IMR-90 (cell line): ENCODE measurements around the gene CAMK2D. TPM values are rescaled to one million over a fixed set of nuclear protein-coding genes. Genes with fewer than 3 reads are reported as not detected.

Source experiments
- ATAC-seq: fragments of 200-7000 bp; cut with Tn5 transposase; 2 replicates; pipeline ENCODE4 v1.9.1; 2020; ENCODE audit warnings: low read depth, mild to moderate bottlenecking, moderate library complexity
- BruUV-seq: library from RNA; stranded (reverse); fragments of 400-500 nt; replicated peaks from 2 replicates; lab custom pipeline; 2021; lab: Mats Ljungman, UMichigan
- CTCF ChIA-PET: fragments of 300-600 bp; formaldehyde crosslinking; extraction: SDS; loops from one replicate; lab custom pipeline; 2021; ENCODE audit warnings: antibody characterized with exemption; lab: Yijun Ruan, JAX
- POLR2A ChIA-PET: fragments of 300-600 bp; sonication (Branson Sonifier 250); formaldehyde crosslinking; loops from one replicate; lab custom pipeline; 2022; ENCODE audit warnings: antibody characterized with exemption; ENCODE audit not compliant: unreplicated experiment; lab: Charles Lee
- DNase-seq: peaks from one replicate; pipeline ENCODE4 v3.0.0; 2013
- H2AFZ ChIP-seq: replicated peaks from 2 replicates; pipeline ENCODE3; 2013; ENCODE audit warnings: low read length, mild to moderate bottlenecking; ENCODE audit not compliant: poor library complexity
- H2AK5ac ChIP-seq: 2 replicates; pipeline ENCODE4 v1.6.1; 2013; ENCODE audit warnings: low read depth, low read length, inconsistent platforms
- H2AK9ac ChIP-seq: replicated peaks from 2 replicates; pipeline ENCODE3; 2013; ENCODE audit warnings: mild to moderate bottlenecking, low read depth, low read length, moderate library complexity; ENCODE audit not compliant: poor library complexity
- H2BK120ac ChIP-seq: 2 replicates; pipeline ENCODE4 v1.6.1; 2013; ENCODE audit warnings: low read depth, low read length, inconsistent platforms
- H2BK15ac ChIP-seq: 3 replicates; pipeline ENCODE4 v1.6.1; 2013; ENCODE audit warnings: low read depth, low read length, inconsistent platforms
- H2BK20ac ChIP-seq: 2 replicates; pipeline ENCODE4 v1.6.1; 2013; ENCODE audit warnings: low read depth, mild to moderate bottlenecking, inconsistent platforms, low read length, moderate library complexity
- H2BK5ac ChIP-seq: 2 replicates; pipeline ENCODE4 v1.6.1; 2013; ENCODE audit warnings: mild to moderate bottlenecking, low read depth, low read length, inconsistent platforms; ENCODE audit not compliant: poor library complexity, severe bottlenecking
- H3K14ac ChIP-seq: replicated peaks from 2 replicates; pipeline ENCODE4 v1.6.1; 2013; ENCODE audit warnings: low read depth, low read length, inconsistent platforms
- H3K18ac ChIP-seq: 2 replicates; pipeline ENCODE4 v1.6.1; 2013; ENCODE audit warnings: low read depth, low read length, control low read depth
- H3K23ac ChIP-seq: 2 replicates; pipeline ENCODE4 v1.6.1; 2013; ENCODE audit warnings: low read depth, low read length, inconsistent platforms
- H3K27ac ChIP-seq: 2 replicates; pipeline ENCODE4 v1.5.1; 2013; ENCODE audit warnings: mild to moderate bottlenecking, control low read depth, low read length; ENCODE audit not compliant: insufficient read depth
- H3K27me3 ChIP-seq: 2 replicates; pipeline ENCODE4 v1.6.1; 2013; ENCODE audit warnings: low read length; ENCODE audit not compliant: control insufficient read depth, insufficient read depth
- H3K36me3 ChIP-seq: 2 replicates; pipeline ENCODE4 v1.6.1; 2013; ENCODE audit warnings: low read length, mixed read lengths; ENCODE audit not compliant: control insufficient read depth, insufficient read depth
- H3K4ac ChIP-seq: 2 replicates; pipeline ENCODE4 v1.6.1; 2013; ENCODE audit warnings: low read depth, low read length, inconsistent platforms
- H3K4me1 ChIP-seq: 2 replicates; pipeline ENCODE4 v1.6.1; 2013; ENCODE audit warnings: low read length, mixed read lengths; ENCODE audit not compliant: control insufficient read depth, insufficient read depth
- H3K4me2 ChIP-seq: 2 replicates; pipeline ENCODE4 v1.6.1; 2013; ENCODE audit warnings: low read depth, mild to moderate bottlenecking, control low read depth, low read length, moderate library complexity
- H3K4me3 ChIP-seq: 2 replicates; pipeline ENCODE4 v1.5.1; 2013; ENCODE audit warnings: low read depth, mild to moderate bottlenecking, control low read depth, low read length, moderate library complexity; ENCODE audit not compliant: insufficient read depth
- H3K56ac ChIP-seq: 2 replicates; pipeline ENCODE4 v1.6.1; 2013; ENCODE audit warnings: low read length, inconsistent platforms; ENCODE audit not compliant: insufficient read depth; ENCODE audit errors: extremely low read depth
- H3K79me1 ChIP-seq, 2 experiments: 2 replicates each; pipeline ENCODE4 v1.6.1; 2013; ENCODE audit warnings: low read length in 2 of 2, inconsistent platforms in 1 of 2, low read depth in 1 of 2
- H3K9ac ChIP-seq: 2 replicates; pipeline ENCODE4 v1.6.1; 2013; ENCODE audit warnings: low read depth, low read length, control low read depth
- H3K9me1 ChIP-seq: 2 replicates; pipeline ENCODE4 v1.6.1; 2013; ENCODE audit warnings: low read length, inconsistent platforms; ENCODE audit not compliant: insufficient read depth
- H3K9me3 ChIP-seq: 2 replicates; pipeline ENCODE4 v1.6.1; 2013; ENCODE audit warnings: low read length; ENCODE audit not compliant: control insufficient read depth, insufficient read depth
- H4K20me1 ChIP-seq: 2 replicates; pipeline ENCODE4 v1.6.1; 2013; ENCODE audit warnings: low read length, inconsistent platforms; ENCODE audit not compliant: insufficient read depth
- H4K5ac ChIP-seq: 2 replicates; pipeline ENCODE4 v1.6.1; 2013; ENCODE audit warnings: mild to moderate bottlenecking, low read depth, low read length, control low read depth
- H4K8ac ChIP-seq, 2 experiments: 2 replicates each; pipeline ENCODE4 v1.6.1; 2013; ENCODE audit warnings: low read depth in 2 of 2, low read length in 2 of 2, control low read depth in 1 of 2, inconsistent platforms in 1 of 2
- H4K91ac ChIP-seq: 2 replicates; pipeline ENCODE4 v1.6.1; 2013; ENCODE audit warnings: low read depth, low read length, inconsistent platforms; ENCODE audit not compliant: insufficient read depth
- BHLHE40 ChIP-seq: fragments of 150-350 bp; IDR thresholded peaks from 2 replicates; pipeline ENCODE4 v1.6.1; 2016; ENCODE audit warnings: mild to moderate bottlenecking, low read depth, low read length
- CEBPB ChIP-seq: IDR thresholded peaks from 2 replicates; pipeline ENCODE4 v1.6.1; 2012; ENCODE audit warnings: low read depth, low read length, improper control_type of control experiment
- CHD1 ChIP-seq: IDR thresholded peaks from 2 replicates; pipeline ENCODE4 v1.6.1; 2012; ENCODE audit warnings: low read depth, low read length, improper control_type of control experiment
- FOS ChIP-seq: fragments of 150-350 bp; IDR thresholded peaks from 2 replicates; pipeline ENCODE4 v1.6.1; 2016; ENCODE audit warnings: low read depth, low read length
- MAFK ChIP-seq: IDR thresholded peaks from 2 replicates; pipeline ENCODE4 v1.6.1; 2012; ENCODE audit warnings: low read depth, low read length, improper control_type of control experiment
- MAZ ChIP-seq: IDR thresholded peaks from 2 replicates; pipeline ENCODE4 v1.6.1; 2012; ENCODE audit warnings: low read depth, mild to moderate bottlenecking, low read length, improper control_type of control experiment, moderate library complexity, borderline replicate concordance
- MXI1 ChIP-seq: IDR thresholded peaks from 2 replicates; pipeline ENCODE4 v1.6.1; 2012; ENCODE audit warnings: low read depth, mild to moderate bottlenecking, low read length, moderate library complexity, borderline replicate concordance
- NFE2L2 ChIP-seq: fragments of 150-350 bp; IDR thresholded peaks from 2 replicates; pipeline ENCODE4 v1.6.1; 2016; ENCODE audit warnings: low read depth, mild to moderate bottlenecking, low read length
- RAD21 ChIP-seq: IDR thresholded peaks from 2 replicates; pipeline ENCODE4 v1.6.1; 2012; ENCODE audit warnings: low read length, improper control_type of control experiment
- SMC3 ChIP-seq: fragments of 150-350 bp; IDR thresholded peaks from 2 replicates; pipeline ENCODE4 v1.6.1; 2016; ENCODE audit warnings: low read depth, mild to moderate bottlenecking, antibody characterized with exemption, low read length, moderate library complexity
- WGBS, 2 experiments: methylation state at CpG; one replicate each; pipeline versions ENCODE4 v1.1.5 to v1.1.7; 2013; ENCODE audit warnings: missing lambda C conversion rate in 2 of 2; ENCODE audit not compliant: insufficient read length in 1 of 2; ENCODE audit errors: extremely low coverage in 2 of 2; 5-methylcytosine and 5-hydroxymethylcytosine counted together
- dilution Hi-C: fragments of 300-500 bp; cut with HindIII; formaldehyde crosslinking; loops from one replicate; pipeline ENCODE4 v1.14.3; 2018; ENCODE audit warnings: low sequenced_read_pairs; ENCODE audit not compliant: unreplicated experiment
- in situ Hi-C: fragments of 300-500 bp; cut with MboI; formaldehyde crosslinking; loops from 3 replicates; pipeline ENCODE4 v1.14.3; 2019; ENCODE audit warnings: low sequenced_read_pairs, inconsistent platforms, mixed read lengths
- intact Hi-C: fragments of 100-400 bp; cut with micrococcal nuclease; formaldehyde crosslinking; loops from 2 replicates; pipeline ENCODE4 v1.10.0; 2022
- polyA plus RNA-seq, 3 experiments: library from polyadenylated mRNA; depleted of rRNA; stranded (reverse); fragments of >200 nt; gene quantifications; 2 replicates each; pipeline ENCODE4 v1.2.3, GENCODE V29; 2012; ENCODE audit warnings: low replicate concordance in 1 of 3
- total RNA-seq: library from RNA; depleted of rRNA; stranded (reverse); fragments of >200 nt; gene quantifications from 2 replicates; pipeline ENCODE4 v1.2.3, GENCODE V29; 2012
- TF ChIP-seq, protein P1 (sequence below): fragments of 150-350 bp; IDR thresholded peaks from 2 replicates; pipeline ENCODE4 v1.6.1; 2017; ENCODE audit warnings: mild to moderate bottlenecking, antibody characterized with exemption, low read length, low read depth
- TF ChIP-seq, protein P2 (sequence below): fragments of 150-350 bp; IDR thresholded peaks from 2 replicates; pipeline ENCODE4 v1.6.1; 2016; ENCODE audit warnings: low read depth, mild to moderate bottlenecking, low read length, moderate library complexity, borderline replicate concordance

The CAMK2D gene
- total and polyA plus RNA-seq, 2 of the 4 experiments (the other 2 are of a cell fraction) = 44.6 to 156 TPM

DNA sequence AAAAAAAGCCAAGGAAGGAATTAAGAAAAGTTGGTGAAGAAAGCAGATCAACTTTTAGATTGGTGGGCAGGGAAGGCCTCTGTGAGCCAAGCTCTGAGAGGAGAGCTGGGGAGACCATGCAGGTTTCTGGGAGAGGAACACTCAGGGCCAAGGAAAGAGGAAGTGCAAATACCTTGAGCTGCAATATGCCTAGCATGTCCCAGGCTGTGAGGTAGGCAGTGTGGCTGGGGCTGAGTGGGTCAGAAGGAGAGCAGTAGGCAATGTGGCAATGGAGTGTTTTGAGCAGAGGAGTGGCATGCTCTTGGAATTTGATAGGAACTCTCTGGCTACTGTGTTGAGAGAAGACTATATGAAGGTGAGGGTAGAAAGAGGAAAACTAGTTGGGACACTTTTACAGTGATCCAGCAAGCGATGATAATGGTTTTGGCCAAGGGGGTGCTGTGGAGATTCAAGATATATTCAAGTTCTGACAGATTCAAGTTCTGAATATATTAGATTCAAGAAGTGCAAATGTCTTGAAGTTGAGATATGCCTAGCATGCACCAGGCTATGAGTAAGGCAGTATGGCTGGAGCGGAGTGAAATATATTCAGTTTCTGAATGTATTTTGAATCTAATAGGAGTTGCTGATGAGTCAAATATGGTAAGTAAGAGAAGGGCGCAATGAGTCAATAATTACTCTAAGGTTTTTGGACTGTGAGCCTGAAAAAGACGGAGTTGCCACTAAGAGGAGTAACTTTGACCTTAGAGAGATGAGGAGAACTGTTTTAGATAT lies 172.5 kb downstream of the CAMK2D start:
- peaks cover 14% of the 10 kb centered on the region for H3K4me1 ChIP-seq
- in situ Hi-C loops = no loop called here
- dilution Hi-C loops = no loop called here
- DNase-seq (peak; percentile 24), ATAC-seq (no peak)
- no peak overlapping the region for H3K4me3 ChIP-seq
- H3K36me3 ChIP-seq = no peaks in the 10 kb centered on the region
- H3K4me2 ChIP-seq = no peak overlapping the region
- H4K91ac ChIP-seq = no peak overlapping the region
- H3K9me3 ChIP-seq = no peaks in the 10 kb centered on the region
- H3K27ac ChIP-seq = no peak overlapping the region
- no TSS peak for BruUV-seq
- H2AK5ac ChIP-seq = no peak overlapping the region
- H4K20me1 ChIP-seq = peaks cover 8% of the 10 kb centered on the region; the same call in 1 of the 2 replicates
- H3K79me1 ChIP-seq = peaks cover 24 to 36% of the 10 kb centered on the region in 2 experiments; a peak in 3 of 4 replicates
- H2BK15ac ChIP-seq = no peak overlapping the region
- H4K8ac ChIP-seq = no peak overlapping the region
- H2BK5ac ChIP-seq = no peak overlapping the region
- H2AFZ ChIP-seq = no peak overlapping the region
- H2BK20ac ChIP-seq = no peak overlapping the region
- TF ChIP-seq FOS (no peak), MAZ (no peak), NFE2L2 (no peak), SMC3 (no peak), CHD1 (no peak), MAFK (no peak), RAD21 (no peak), CEBPB (no peak), BHLHE40 (no peak), MXI1 (no peak)
- TF ChIP-seq, protein P1, sequence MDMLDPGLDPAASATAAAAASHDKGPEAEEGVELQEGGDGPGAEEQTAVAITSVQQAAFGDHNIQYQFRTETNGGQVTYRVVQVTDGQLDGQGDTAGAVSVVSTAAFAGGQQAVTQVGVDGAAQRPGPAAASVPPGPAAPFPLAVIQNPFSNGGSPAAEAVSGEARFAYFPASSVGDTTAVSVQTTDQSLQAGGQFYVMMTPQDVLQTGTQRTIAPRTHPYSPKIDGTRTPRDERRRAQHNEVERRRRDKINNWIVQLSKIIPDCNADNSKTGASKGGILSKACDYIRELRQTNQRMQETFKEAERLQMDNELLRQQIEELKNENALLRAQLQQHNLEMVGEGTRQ = no peak
- TF ChIP-seq, protein P2, sequence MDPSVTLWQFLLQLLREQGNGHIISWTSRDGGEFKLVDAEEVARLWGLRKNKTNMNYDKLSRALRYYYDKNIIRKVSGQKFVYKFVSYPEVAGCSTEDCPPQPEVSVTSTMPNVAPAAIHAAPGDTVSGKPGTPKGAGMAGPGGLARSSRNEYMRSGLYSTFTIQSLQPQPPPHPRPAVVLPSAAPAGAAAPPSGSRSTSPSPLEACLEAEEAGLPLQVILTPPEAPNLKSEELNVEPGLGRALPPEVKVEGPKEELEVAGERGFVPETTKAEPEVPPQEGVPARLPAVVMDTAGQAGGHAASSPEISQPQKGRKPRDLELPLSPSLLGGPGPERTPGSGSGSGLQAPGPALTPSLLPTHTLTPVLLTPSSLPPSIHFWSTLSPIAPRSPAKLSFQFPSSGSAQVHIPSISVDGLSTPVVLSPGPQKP = no peak
- H3K23ac ChIP-seq = no peak overlapping the region
- H3K4ac ChIP-seq = no peak overlapping the region
- POLR2A ChIA-PET = no interaction called here
- no peaks in the 10 kb centered on the region for H3K27me3 ChIP-seq
- H2BK120ac ChIP-seq = no peak overlapping the region
- intact Hi-C loops = no loop called here
- H2AK9ac ChIP-seq = no peak overlapping the region
- H3K56ac ChIP-seq = no peak overlapping the region
- 97% methylated on average over 4 of the region's 4 CpGs; no CpG with 5 or more reads in 1 of the 2 experiments for WGBS, 2 experiments
- CTCF ChIA-PET = interaction anchor here (0.6 kb wide), 1 partner anchor 74 kb away, joined by 4 read pairs; no protein-coding TSS in a partner anchor
- H4K5ac ChIP-seq = no peak overlapping the region
- H3K14ac ChIP-seq = no peak overlapping the region
- H3K9ac ChIP-seq = no peak overlapping the region
- H3K18ac ChIP-seq = no peak overlapping the region
- peaks cover 7% of the 10 kb centered on the region; the same call in 1 of the 2 replicates for H3K9me1 ChIP-seq
